Adipocyte (in vitro differentiated cells): ENCODE data around the gene C22orf39.

Experiments
- DNase-seq: peaks from one replicate; pipeline ENCODE4 v3.0.0-alpha.2; 2015; ENCODE audit warnings: low read depth
- H3K27me3 ChIP-seq: replicated peaks from 2 replicates; pipeline ENCODE4 v1.7.0; 2013; ENCODE audit warnings: mild to moderate bottlenecking, low read length, moderate library complexity; ENCODE audit not compliant: control insufficient read depth, insufficient read depth
- H3K36me3 ChIP-seq: 2 replicates; pipeline ENCODE4 v1.7.0; 2013; ENCODE audit warnings: low read length, mild to moderate bottlenecking, moderate library complexity; ENCODE audit not compliant: control insufficient read depth, insufficient read depth, severe bottlenecking
- H3K4me1 ChIP-seq: 2 replicates; pipeline ENCODE4 v1.7.0; 2013; ENCODE audit warnings: mild to moderate bottlenecking, low read length, moderate library complexity; ENCODE audit not compliant: control insufficient read depth, insufficient read depth
- H3K4me3 ChIP-seq: 2 replicates; pipeline ENCODE4 v1.7.0; 2013; ENCODE audit warnings: mild to moderate bottlenecking, low read length, moderate library complexity
- H3K9ac ChIP-seq: 2 replicates; pipeline ENCODE4 v1.7.0; 2013; ENCODE audit warnings: mild to moderate bottlenecking, low read length, moderate library complexity
- H3K9me3 ChIP-seq: 2 replicates; pipeline ENCODE4 v1.7.0; 2013; ENCODE audit warnings: mild to moderate bottlenecking, low read length, moderate library complexity; ENCODE audit not compliant: control insufficient read depth

The C22orf39 gene

GRCh38 chr22:19393704-19394103 lies 53.8 kb downstream of the C22orf39 start:
- Histone ChIP-seq H3K9me3 (no peaks in the 10 kb centered on the region), H3K36me3 (peaks cover 96% of the 10 kb centered on the region), H3K4me1 (no peaks in the 10 kb centered on the region), H3K4me3 (no peak overlapping the region), H3K27me3 (no peaks in the 10 kb centered on the region), H3K9ac (no peak overlapping the region)
- no peak for DNase-seq
